Measurements from ENCODE around the gene ZFP30. TPM values are rescaled to one million over a fixed set of nuclear protein-coding genes. Genes with fewer than 3 reads are reported as not detected.

The ZFP30 gene
- 9.0 and 9.2 TPM in 2 replicates for polyA plus RNA-seq (2011; rRNA removed)
- polyA plus RNA-seq (2012; cell fraction: cytosol; rRNA removed), result 2.1 and 2.3 TPM in 2 replicates
- 5.0 and 6.0 TPM in 2 replicates for polyA plus RNA-seq (2012; cell fraction: nucleus; rRNA removed)
- 8.3 to 9.2 TPM (median 8.4 TPM) in 3 replicates for polyA plus RNA-seq (2017; fragmentation: RNase III; extraction: RNeasy Plus Mini Kit Qiagen cat#74134 plus additional on column Dnase treatment)
- polyA minus RNA-seq (2011; rRNA and poly(A)+ RNA removed), result 4.8 and 6.9 TPM in 2 replicates

- peak; percentile 88 to 94 for DNase-seq (ENCODE audit: low read depth in 1 of 2, low spot score in 1 of 2)
- WGBS (ENCODE audit: missing lambda C conversion rate), result 35% methylated on average over 33 of the region's 34 CpGs
- Histone ChIP-seq H3K4me2 (peak within 1 kb of the TSS; percentile 70), H3K4me1 (no peaks in the 10 kb centered on the region), H3K4me3 (peak within 1 kb of the TSS; percentile 66), H3K9me3 (peaks cover 75% of the 10 kb centered on the region), H3K27ac (peak within 1 kb of the TSS; percentile 88 to 89)
- ATAC-seq, result peak; percentile 86 to 94
- CTCF ChIA-PET, result no interaction called here
- FAIRE-seq, result no peak
- POLR2A ChIA-PET, result interaction anchor here (0.5 to 1.8 kb wide), 4 partner anchors 51 to 1149 kb away, joined by 4 to 7 read pairs (median 5); partner anchors contain the start of genes ZNF540 and ZNF571
- no peak for TF ChIP-seq HOXA7 (CRISPR knock-in tag; IDR thresholded peaks at IDR 0.05)
- TF ChIP-seq JUN (IDR thresholded peaks at IDR 0.05), result peak; percentile 26 to 74; a peak in 2 of 5 replicates
- 0 out of 2 replicates have a peak, but pooled peaks have one; percentile 7 for TF ChIP-seq MYC (IDR thresholded peaks at IDR 0.05; ENCODE audit: borderline replicate concordance, low read length)
- peak; percentile 65; the same call in 1 of the 2 replicates for TF ChIP-seq PHF8 (IDR thresholded peaks at IDR 0.05; ENCODE audit: borderline replicate concordance, low read depth)
- peak; percentile 75; the same call in 2 of the 3 replicates for TF ChIP-seq BCL3 (IDR thresholded peaks at IDR 0.05)
- TF ChIP-seq POLR2A (IDR thresholded peaks at IDR 0.05; ENCODE audit: low read length), result peak; percentile 55
- 0 out of 3 replicates have a peak, but pooled peaks have one; percentile 6 for TF ChIP-seq SMC3 (IDR thresholded peaks at IDR 0.05)
- TF ChIP-seq ELK1 (IDR thresholded peaks at IDR 0.05; ENCODE audit: low read depth, low read length), result no peak
Measured at GRCh38 chr19:37655301-37655688, at the start of gene ZFP30. Gene ZFP30 (minus strand): TSS chr19:37655465. CDS start chr19:37647822, 7,643 bp downstream.

- no peak for DNase-seq (ENCODE audit: low read depth in 1 of 2, low spot score in 1 of 2)
- FAIRE-seq, result no peak
- no peak overlapping the region for H3K4me3 ChIP-seq
- H3K4me1 ChIP-seq, result no peaks in the 10 kb centered on the region
- no peak overlapping the region for H3K27ac ChIP-seq
- WGBS (ENCODE audit: missing lambda C conversion rate), result 83% methylated on average over 5 of the region's 5 CpGs
- H3K4me2 ChIP-seq, result no peak overlapping the region
- ATAC-seq, result no peak
- ChIA-PET CTCF (no interaction called here), POLR2A (no interaction called here)
- TF ChIP-seq POLR2A (IDR thresholded peaks at IDR 0.05; ENCODE audit: low read length) (no peak), CHD4 (IDR thresholded peaks at IDR 0.05; ENCODE audit: borderline replicate concordance) (no peak), POLR2AphosphoS2 (conservative IDR thresholded peaks at IDR 0.05; ENCODE audit: low read length) (no peak), ZSCAN20 (CRISPR knock-in tag; IDR thresholded peaks at IDR 0.05) (no peak), KDM1A (IDR thresholded peaks at IDR 0.05; ENCODE audit: low read depth) (no peak), HOXA7 (CRISPR knock-in tag; IDR thresholded peaks at IDR 0.05) (no peak), BCL3 (IDR thresholded peaks at IDR 0.05) (no peak), ZFP36 (IDR thresholded peaks at IDR 0.05; ENCODE audit: borderline replicate concordance, partially characterized antibody) (no peak), PHF8 (IDR thresholded peaks at IDR 0.05; ENCODE audit: borderline replicate concordance, low read depth) (no peak), ATOH8 (CRISPR knock-in tag; IDR thresholded peaks at IDR 0.05; ENCODE audit: low read depth) (no peak), RARB (CRISPR knock-in tag; IDR thresholded peaks at IDR 0.05) (no peak), FOSB (CRISPR knock-in tag; IDR thresholded peaks at IDR 0.05) (no peak), ELK1 (IDR thresholded peaks at IDR 0.05; ENCODE audit: low read depth, low read length) (no peak), NFE2L2 (conservative IDR thresholded peaks at IDR 0.05; ENCODE audit: low read length) (no peak), CTCF (IDR thresholded peaks at IDR 0.05) (no peak)
- H3K9me3 ChIP-seq, result peaks cover 99% of the 10 kb centered on the region
Measured at GRCh38 chr19:37699057-37699456, 43.8 kb upstream of the ZFP30 start.
